ENCODE results near the gene PRKG1. TPM values are rescaled to one million over a fixed set of nuclear protein-coding genes. Genes with fewer than 3 reads are reported as not detected.
A peak's percentile ranks its signal among the peaks of the same experiment; 100 is the strongest.

PRKG1 gene
- total and polyA plus RNA-seq, 2 of the 4 experiments (the other 2 are of a cell fraction), result 3.5 to 18.3 TPM

DNA sequence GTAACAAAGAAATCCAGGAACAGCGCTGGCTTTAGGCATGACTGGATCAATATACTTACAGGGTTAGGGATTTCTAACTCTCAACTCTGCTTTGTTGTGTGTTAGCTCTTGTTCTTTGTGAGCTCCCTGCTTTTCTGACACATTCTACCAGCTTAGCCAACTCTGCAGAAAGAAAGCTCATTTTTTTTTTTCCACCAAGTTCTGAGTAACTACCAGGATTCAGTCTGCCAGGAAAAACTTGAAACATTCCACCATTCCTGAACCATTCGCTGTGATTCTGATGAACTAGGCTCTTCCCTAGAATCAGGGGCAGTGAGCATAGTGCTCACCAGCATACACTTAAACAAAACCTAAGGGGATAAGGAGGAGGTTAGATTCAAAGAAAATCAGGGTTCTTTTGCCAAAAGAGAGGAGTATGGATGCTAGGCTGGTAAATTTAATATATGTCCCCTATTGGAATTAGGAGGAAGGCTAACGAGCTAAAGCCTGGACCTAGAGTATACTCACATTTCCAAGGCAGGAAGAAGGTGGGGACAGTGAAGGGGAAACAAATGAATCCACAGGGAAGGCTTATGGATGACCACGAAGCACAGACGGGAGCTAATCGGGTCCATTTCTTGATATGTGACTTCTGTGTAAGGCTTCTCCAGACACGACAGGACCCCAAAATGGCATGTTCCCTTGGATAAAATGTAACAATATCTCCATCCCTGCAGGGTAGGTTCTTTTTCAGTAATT is 183.4 kb downstream of the PRKG1 start:
- ChIA-PET POLR2A (ENCODE audit: unreplicated experiment) (interaction anchor here (0.6 kb wide), 1 partner anchor 183 kb away, joined by 5 read pairs; no protein-coding TSS in a partner anchor), CTCF (interaction anchor here (0.6 to 0.8 kb wide), 2 partner anchors 39 to 92 kb away, joined by 3 to 8 read pairs; no protein-coding TSS in a partner anchor)
- H4K8ac ChIP-seq (ENCODE audit: low read depth in 2 of 2, low read length in 2 of 2), result no peak overlapping the region
- H4K20me1 ChIP-seq (ENCODE audit: insufficient read depth, low read length), result no peaks in the 10 kb centered on the region
- no peak overlapping the region for H3K9ac ChIP-seq (ENCODE audit: low read depth, low read length)
- H3K56ac ChIP-seq (ENCODE audit: extremely low read depth, insufficient read depth, low read length), result no peak overlapping the region
- H3K4me3 ChIP-seq (ENCODE audit: insufficient read depth, low read depth, low read length), result no peak overlapping the region
- BruUV-seq (replicated peaks), result no TSS peak
- ATAC-seq (ENCODE audit: low read depth), result peak; percentile 71
- H4K91ac ChIP-seq (ENCODE audit: insufficient read depth, low read depth, low read length), result no peak overlapping the region
- H3K9me3 ChIP-seq (ENCODE audit: control insufficient read depth, insufficient read depth, low read length), result no peaks in the 10 kb centered on the region
- H3K9me1 ChIP-seq (ENCODE audit: insufficient read depth, low read length), result 0 out of 2 replicates have a peak, but pooled peaks cover 2% of the 10 kb centered on the region
- peaks cover 9 to 14% of the 10 kb centered on the region in 2 experiments; a peak in 2 of 4 replicates for H3K79me1 ChIP-seq (ENCODE audit: low read depth in 1 of 2, low read length in 2 of 2)
- intact Hi-C loops (cut with micrococcal nuclease) (no loop called here), in situ Hi-C loops (cut with MboI; ENCODE audit: low sequenced_read_pairs) (no loop called here), dilution Hi-C loops (cut with HindIII; ENCODE audit: low sequenced_read_pairs, unreplicated experiment) (no loop called here)
- peak; percentile 52 for DNase-seq
- no peaks in the 10 kb centered on the region for H3K4me1 ChIP-seq (ENCODE audit: control insufficient read depth, insufficient read depth, low read length)
- H2BK120ac ChIP-seq (ENCODE audit: low read depth, low read length), result no peak overlapping the region
- no peak overlapping the region for H3K14ac ChIP-seq (replicated peaks; ENCODE audit: low read depth, low read length)
- H2AK5ac ChIP-seq (ENCODE audit: low read depth, low read length), result no peak overlapping the region
- TF ChIP-seq MXI1 (IDR thresholded peaks at IDR 0.05; ENCODE audit: borderline replicate concordance, low read depth, low read length) (no peak), CEBPB (IDR thresholded peaks at IDR 0.05; ENCODE audit: low read depth, low read length) (no peak), MAFK (IDR thresholded peaks at IDR 0.05; ENCODE audit: low read depth, low read length) (no peak), BHLHE40 (IDR thresholded peaks at IDR 0.05; ENCODE audit: low read depth, low read length) (no peak), RFX5 (IDR thresholded peaks at IDR 0.05; ENCODE audit: low read depth, low read length) (no peak), SMC3 (IDR thresholded peaks at IDR 0.05; ENCODE audit: low read depth, low read length) (no peak), POLR2A (IDR thresholded peaks at IDR 0.05; ENCODE audit: low read depth, low read length) (no peak)
- TF ChIP-seq, protein P1, sequence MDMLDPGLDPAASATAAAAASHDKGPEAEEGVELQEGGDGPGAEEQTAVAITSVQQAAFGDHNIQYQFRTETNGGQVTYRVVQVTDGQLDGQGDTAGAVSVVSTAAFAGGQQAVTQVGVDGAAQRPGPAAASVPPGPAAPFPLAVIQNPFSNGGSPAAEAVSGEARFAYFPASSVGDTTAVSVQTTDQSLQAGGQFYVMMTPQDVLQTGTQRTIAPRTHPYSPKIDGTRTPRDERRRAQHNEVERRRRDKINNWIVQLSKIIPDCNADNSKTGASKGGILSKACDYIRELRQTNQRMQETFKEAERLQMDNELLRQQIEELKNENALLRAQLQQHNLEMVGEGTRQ (IDR thresholded peaks at IDR 0.05; ENCODE audit: low read depth, low read length), result no peak
- TF ChIP-seq, protein P2, sequence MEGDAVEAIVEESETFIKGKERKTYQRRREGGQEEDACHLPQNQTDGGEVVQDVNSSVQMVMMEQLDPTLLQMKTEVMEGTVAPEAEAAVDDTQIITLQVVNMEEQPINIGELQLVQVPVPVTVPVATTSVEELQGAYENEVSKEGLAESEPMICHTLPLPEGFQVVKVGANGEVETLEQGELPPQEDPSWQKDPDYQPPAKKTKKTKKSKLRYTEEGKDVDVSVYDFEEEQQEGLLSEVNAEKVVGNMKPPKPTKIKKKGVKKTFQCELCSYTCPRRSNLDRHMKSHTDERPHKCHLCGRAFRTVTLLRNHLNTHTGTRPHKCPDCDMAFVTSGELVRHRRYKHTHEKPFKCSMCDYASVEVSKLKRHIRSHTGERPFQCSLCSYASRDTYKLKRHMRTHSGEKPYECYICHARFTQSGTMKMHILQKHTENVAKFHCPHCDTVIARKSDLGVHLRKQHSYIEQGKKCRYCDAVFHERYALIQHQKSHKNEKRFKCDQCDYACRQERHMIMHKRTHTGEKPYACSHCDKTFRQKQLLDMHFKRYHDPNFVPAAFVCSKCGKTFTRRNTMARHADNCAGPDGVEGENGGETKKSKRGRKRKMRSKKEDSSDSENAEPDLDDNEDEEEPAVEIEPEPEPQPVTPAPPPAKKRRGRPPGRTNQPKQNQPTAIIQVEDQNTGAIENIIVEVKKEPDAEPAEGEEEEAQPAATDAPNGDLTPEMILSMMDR (conservative IDR thresholded peaks at IDR 0.05; ENCODE audit: low read depth, low read length), result no peak
- no peak overlapping the region for H2BK15ac ChIP-seq (ENCODE audit: low read depth, low read length)
- H3K27ac ChIP-seq (ENCODE audit: insufficient read depth, low read length), result no peak overlapping the region
- no peak overlapping the region for H4K5ac ChIP-seq (ENCODE audit: low read depth, low read length)
- H3K27me3 ChIP-seq (ENCODE audit: control insufficient read depth, insufficient read depth, low read length), result no peaks in the 10 kb centered on the region
- no peak overlapping the region for H3K18ac ChIP-seq (ENCODE audit: low read depth, low read length)
- WGBS, 2 experiments (ENCODE audit: extremely low coverage in 2 of 2, insufficient read length in 1 of 2), result no CpG with 5 or more reads among the region's 7 CpGs
- no peak overlapping the region; the same call in 1 of the 2 replicates for H3K23ac ChIP-seq (ENCODE audit: low read depth, low read length)
- no peak overlapping the region for H2BK5ac ChIP-seq (ENCODE audit: low read depth, low read length, poor library complexity, severe bottlenecking)
- H2AK9ac ChIP-seq (replicated peaks; ENCODE audit: low read depth, low read length, poor library complexity), result no peak overlapping the region
- H2AFZ ChIP-seq (replicated peaks; ENCODE audit: low read length, poor library complexity), result no peak overlapping the region
- no peak overlapping the region for H2BK20ac ChIP-seq (ENCODE audit: low read depth, low read length)
- no peak overlapping the region for H3K4ac ChIP-seq (ENCODE audit: low read depth, low read length)
- no peak overlapping the region for H3K4me2 ChIP-seq (ENCODE audit: low read depth, low read length)
- no peaks in the 10 kb centered on the region for H3K36me3 ChIP-seq (ENCODE audit: control insufficient read depth, insufficient read depth, low read length)
